SKM-1 treated with dmso at 0.1 percent for 144 hours (cell line): Measurements from ENCODE around the gene HSPG2.
A peak's percentile ranks its signal among the peaks of the same experiment; 100 is the strongest.
"Not testable (repeated sequence)": the region's sequence is repeated elsewhere in the genome, so short reads cannot be mapped to it uniquely, and the experiment has no call there.

Source experiments
- DNase-seq: peaks from one replicate; lab custom pipeline; 2025; ENCODE audit not compliant: unreplicated experiment; lab: John Stamatoyannopoulos, UW

Gene HSPG2

DNA sequence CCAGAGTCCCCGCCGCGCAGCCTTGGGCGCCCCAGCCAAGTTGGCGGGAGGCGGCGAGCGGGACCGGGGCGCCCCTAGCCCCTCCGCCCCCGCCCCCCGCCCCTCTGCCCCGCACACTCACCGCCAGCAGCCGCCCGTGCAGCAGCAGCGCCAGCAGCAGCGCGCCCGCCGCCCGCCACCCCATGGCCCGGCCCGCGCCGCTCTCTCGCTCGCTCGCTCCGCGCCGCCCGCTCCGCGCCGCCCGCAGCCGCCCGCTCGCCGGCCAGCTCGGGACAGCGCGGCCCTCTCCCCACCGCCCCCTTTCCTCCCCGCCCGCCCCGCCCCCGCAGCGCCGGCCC, at the start of gene HSPG2:
HSPG2 (minus strand) TSS at position 277 of the 338 bp plus-strand sequence; CDS start at position 184, 93 bp downstream.
- no peak for DNase-seq

DNA sequence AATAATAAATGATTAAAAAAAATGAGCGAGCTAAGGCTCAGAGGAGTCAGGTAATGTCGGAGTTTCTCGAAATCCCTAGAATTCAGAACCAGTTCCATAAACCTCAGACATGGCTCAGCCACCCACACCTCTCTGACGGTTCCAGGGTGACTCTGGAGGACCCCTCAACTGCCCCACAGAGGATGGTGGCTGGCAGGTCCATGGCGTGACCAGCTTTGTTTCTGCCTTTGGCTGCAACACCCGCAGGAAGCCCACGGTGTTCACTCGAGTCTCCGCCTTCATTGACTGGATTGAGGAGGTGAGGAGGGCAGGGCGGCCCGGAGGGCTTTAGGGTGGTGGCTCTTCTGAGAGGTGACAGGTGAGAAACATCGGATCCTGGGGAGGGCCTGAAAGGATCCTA, 49.3 kb upstream of the HSPG2 start:
- DNase-seq = not testable (repeated sequence)

DNA sequence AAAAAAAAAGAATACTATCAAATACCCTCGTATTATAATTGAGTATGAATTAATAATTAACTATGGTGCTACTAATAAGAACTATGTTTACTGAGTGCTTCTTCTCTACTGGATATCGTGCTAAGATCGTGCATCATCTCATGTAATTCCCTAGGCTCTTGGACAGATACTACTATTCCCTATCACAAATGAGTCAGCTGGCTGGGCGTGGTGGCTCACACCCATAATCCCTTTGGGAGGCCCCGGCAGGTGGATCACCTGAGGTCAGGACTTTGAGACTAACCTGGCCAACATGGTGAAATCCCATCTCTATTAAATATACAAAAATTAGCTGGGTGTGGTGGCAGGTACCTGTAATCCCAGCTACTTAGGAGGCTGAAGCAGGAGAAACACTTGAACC, 48.8 kb upstream of the HSPG2 start:
- DNase-seq = not testable (repeated sequence)

DNA sequence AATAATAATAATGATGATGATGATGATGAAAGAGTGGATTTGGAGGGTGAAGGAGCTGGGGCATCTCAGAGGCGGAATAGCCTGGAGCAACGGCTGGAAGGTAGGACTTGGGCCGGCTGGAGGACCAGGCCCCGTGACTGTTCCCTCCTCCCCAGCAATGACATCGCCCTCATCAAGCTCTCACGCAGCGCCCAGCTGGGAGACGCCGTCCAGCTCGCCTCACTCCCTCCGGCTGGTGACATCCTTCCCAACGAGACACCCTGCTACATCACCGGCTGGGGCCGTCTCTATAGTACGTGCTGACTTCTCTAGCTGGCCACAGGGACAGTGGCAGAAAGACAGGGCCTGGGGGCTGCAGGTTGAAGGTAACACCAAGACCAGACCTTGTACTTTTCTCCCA, 46.4 kb upstream of the HSPG2 start:
- DNase-seq = not testable (repeated sequence)

DNA sequence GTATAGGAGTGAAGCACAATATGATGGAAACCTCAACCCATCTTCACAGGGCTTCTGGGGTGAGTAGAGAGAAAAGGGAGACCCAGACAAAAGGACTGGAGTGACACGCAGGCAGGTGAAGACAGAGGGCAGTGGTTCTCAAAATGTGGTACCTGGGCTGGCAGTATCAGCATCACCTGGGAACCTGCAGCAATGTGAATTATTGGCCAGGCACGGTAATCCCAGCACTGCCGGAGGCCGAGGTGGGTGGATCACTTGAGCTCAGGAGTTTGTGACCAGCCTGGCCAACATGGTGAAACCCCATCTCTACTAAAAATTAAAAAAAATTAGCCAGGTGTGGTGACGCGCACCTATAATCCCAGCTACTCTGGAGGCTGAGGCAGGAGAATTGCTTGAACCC, 45.0 kb upstream of the HSPG2 start:
- not testable (repeated sequence) for DNase-seq

DNA sequence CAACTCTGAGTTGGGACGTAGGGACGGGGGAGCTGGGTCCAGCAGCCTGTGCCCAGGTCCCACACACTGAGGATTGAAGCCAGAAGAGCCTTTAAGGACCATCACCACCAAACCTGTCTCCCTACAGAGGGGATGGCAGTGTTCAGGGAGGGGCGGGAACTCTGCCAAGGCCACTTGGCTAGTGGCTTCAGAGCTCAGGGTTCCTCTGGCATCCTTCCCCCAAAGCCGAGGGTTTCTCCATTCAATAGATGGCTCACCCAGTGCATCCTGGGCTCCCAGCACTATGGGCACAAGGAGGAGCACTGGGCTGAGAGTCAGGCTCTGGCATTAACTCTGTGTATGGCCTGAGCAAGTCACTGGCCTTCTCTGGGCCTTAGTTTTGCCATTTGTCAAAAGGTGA, 44.1 kb upstream of the HSPG2 start:
- DNase-seq = not testable (repeated sequence)

DNA sequence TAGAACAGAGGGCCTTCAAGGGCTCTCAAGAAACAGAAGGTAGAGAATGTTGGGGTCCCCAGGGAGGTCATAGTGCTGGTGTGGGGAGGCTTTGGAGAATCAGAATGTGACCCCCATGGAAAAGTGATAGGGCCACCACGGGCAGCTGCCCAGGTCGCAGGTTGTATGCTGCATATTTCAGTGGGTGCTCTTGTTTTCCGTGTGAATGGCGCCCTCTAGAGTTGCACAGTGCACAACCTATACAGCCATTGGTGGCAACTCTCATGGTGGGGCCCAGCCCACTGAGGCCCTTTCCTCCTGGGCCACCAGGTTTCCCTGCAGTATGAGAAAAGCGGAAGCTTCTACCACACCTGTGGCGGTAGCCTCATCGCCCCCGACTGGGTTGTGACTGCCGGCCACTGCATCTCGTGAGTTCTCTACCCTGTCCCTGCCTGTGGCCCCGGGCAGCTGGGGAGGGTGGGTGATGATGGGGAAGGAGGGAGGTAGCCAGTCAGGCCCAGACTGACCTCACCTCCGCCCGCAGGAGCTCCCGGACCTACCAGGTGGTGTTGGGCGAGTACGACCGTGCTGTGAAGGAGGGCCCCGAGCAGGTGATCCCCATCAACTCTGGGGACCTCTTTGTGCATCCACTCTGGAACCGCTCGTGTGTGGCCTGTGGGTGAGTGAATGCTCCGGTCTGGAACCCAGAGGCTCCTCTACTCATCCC, 43.6 kb upstream of the HSPG2 start:
- peak; percentile 22 for DNase-seq

DNA sequence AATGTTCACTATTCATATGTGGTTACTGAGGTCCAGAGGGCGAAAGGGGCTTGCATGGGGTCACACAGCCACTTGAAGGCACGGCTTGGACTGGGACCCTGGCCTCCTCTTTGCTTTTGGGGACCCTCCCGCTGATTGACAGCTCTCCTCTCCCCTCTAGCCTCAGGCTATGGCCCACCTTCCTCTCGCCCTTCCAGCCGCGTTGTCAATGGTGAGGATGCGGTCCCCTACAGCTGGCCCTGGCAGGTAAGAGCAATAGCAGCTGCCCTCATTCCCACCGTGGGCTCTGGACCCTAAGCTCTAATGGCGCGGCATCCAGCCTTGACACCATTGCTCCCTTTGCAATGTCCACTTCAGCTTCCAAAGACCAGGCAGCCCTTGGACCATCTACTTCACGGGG, 41.1 kb upstream of the HSPG2 start:
- not testable (repeated sequence) for DNase-seq

DNA sequence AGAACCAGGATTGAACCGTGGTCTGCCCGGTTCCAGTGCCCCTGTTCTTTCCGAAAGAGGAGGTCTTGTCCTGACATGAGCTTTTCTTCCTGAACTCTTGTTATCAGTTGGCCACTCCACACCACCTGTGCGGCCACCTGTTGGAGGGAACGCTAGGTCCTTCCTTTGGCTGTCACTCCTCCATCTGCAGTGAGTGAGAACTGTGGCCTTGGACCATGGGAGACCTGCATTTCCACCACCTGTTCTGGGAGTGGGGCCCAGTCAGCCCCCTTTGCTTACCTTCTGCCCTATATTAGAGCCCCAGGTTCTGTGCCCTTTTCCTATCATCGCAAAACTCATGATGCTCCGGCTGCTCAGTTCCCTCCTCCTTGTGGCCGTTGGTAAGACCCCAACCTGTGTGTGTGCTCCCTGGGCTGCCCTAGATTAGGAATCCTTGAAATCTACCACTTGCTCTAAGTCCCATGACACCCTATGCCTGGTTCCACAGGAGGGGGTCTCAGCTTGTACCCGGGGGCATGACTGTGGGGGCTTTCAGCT, 39.7 kb upstream of the HSPG2 start, which contains the start of gene CELA3B:
CELA3B (plus strand) TSS at position 320 of the 537 bp plus-strand sequence; CDS start at position 338, 18 bp downstream.
- not testable (repeated sequence) for DNase-seq

DNA sequence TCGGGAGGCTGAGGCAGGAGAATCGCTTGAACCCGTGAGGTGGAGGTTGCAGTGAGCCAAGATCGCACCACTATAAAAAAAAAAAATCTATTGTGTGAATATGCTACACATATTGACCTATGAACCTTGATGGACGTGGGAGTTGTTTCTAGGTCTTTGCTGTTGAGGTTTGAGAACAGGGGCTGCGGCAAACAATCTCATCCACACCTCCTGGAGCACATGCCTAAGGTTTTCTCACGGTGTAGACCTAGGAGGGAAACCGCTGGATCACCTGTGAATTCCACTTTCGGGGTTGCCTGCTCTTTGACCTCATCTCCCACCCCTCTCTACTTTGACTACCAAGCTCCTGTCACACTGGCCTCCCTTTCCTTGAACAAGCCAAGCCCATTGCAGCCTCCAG, 38.2 kb upstream of the HSPG2 start:
- not testable (repeated sequence) for DNase-seq

DNA sequence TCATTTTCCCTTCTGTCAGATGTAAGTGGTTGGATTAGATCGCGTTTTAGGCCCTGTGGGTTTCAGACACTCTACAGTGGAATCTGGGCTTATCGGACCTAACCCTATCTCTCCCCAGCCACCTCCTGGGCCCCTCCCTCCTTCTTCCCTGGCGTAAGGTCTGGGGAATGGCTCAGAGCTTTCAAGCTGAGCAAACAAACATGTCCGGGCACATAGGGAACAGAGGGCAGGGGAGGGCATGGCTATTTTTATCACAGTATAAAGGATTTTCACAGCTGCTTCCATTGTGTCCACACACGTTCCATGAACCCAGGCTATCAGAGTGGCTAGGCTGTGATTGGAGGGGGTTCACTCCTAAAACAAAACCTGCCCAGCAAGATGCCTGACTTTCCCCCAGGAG, 37.6 kb upstream of the HSPG2 start:
- not testable (repeated sequence) for DNase-seq

DNA sequence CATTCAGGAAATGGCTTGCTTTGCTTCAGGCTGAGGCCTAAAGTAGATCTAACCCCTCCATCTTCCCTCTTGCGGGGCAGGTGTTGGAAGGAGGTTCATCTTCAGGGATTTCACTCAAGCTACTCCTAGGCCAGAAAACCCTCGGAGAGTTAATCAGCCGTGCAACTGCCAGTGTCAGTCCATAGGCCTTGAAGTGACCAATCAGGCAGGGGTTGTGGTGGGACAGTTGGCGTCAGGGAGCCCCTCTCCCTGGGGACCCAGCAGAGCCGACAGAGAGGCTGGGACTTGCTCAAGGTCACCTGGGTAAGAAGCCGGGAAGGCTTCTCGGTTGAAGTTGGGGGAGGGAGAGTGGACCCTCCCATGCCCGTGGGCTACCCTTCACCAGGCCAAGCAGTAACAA, 36.8 kb upstream of the HSPG2 start:
- DNase-seq = not testable (repeated sequence)

DNA sequence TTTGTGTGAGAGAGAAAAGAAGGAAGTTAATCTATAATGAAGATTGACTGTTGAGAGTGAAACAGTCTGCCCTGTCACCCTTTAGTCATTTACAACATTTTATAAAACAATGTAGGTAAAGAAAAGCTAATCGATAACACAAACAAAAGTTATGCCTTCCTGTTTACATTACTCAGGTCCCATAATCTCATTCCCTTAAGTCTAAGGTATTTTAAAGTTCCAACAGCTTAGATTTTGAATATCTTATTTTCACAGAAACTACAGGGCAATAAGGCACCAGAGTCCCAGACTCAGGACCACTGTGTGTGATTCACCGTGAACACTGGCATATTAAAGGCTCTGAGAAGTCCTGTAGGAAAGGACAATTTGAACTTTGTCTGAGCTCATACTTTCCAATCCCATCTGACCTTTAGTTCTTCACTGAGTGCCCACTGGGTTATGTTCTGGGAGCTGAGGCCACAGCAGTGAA, 35.9 kb upstream of the HSPG2 start:
- DNase-seq = not testable (repeated sequence)

DNA sequence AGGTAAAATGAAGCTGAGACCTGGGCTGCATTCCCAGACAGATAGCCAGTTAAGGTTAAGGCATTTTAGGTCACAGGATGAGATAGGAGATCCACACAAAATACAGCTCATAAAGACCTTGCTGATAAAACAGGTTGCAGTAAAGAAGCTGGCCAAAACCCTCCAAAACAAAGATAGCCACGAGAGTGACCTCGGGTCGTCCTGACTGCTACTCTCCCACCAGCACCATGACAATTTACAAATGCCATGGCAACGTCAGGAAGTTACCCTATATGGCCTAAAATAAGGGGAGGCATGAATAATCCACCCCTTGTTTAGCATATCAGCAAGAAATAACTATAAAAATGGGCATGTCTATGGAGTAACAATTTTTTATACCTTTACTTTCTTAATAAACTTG, 33.4 kb upstream of the HSPG2 start:
- DNase-seq = not testable (repeated sequence)

DNA sequence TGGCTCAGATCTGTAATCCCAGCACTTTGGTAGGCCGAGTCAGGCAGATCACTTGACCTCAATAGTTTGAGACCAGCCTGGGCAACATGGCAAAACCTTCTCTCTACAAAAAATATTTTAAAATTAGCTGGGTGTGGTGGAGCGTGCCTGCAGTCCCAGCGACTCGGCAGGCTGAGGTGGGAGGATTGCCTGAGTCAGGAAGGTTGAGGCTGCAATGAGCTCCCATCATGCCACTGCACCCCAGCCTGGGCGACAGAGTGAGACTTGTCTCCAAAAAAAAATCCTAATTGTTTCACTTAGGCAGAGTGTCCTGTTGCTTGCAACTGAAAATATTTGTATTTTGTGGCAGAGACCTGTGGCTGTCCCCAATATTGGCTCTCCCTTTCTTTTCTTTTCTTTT, 32.0 kb upstream of the HSPG2 start:
- DNase-seq = not testable (repeated sequence)

DNA sequence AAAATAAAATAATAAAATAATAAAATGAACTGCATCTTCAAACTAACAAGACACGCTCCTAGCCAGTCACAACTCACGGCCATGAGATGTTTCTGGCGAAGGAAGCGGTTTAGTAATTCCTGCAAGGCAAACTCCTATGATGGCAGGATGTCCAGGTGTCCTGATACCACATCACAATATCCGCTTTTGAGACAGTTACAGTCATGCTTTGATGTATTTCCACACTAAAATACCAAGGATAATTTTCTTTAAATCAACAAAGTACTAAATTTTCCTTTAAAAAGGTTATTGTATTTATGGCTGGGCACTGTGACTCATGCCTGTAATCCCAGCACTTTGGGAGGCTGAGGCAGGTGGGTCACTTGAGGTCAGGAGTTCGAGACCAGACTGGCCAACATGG, 30.1 kb upstream of the HSPG2 start:
- not testable (repeated sequence) for DNase-seq

DNA sequence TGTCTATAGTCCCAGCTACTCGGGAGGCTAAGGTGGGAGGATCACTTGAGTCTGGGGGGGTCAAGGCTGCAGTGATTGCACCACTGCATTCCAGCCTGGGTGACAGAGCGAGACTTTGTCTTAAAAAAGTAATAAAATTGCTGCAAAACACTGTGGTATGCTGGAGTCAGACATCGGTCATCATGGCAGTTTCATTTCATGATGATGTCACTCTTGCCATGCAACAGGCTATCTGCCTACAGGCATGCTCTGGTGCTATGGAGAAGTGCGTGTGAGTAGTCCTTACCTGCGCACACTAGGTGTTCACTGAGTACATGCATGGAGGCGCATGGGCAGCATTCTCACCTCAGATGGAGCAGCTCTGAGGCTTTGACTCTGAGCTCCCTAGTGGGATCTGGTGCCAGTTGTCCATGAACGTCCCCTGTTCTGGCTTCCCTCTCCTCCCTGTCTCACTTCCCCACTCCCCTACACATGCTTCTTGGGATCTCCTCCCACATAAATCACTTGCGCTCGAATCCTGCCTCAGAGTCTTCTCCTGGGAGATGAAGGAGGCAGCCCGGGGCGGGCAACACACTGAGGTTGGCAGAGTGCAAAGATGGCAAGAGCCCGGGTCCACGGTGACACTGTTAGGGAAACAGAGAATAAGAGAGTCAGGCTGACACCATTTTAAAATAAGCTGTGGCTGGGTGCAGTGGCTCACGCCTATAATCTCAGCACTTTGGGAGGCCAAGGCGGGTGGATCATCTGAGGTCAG, 29.3 kb upstream of the HSPG2 start:
- DNase-seq = no peak

DNA sequence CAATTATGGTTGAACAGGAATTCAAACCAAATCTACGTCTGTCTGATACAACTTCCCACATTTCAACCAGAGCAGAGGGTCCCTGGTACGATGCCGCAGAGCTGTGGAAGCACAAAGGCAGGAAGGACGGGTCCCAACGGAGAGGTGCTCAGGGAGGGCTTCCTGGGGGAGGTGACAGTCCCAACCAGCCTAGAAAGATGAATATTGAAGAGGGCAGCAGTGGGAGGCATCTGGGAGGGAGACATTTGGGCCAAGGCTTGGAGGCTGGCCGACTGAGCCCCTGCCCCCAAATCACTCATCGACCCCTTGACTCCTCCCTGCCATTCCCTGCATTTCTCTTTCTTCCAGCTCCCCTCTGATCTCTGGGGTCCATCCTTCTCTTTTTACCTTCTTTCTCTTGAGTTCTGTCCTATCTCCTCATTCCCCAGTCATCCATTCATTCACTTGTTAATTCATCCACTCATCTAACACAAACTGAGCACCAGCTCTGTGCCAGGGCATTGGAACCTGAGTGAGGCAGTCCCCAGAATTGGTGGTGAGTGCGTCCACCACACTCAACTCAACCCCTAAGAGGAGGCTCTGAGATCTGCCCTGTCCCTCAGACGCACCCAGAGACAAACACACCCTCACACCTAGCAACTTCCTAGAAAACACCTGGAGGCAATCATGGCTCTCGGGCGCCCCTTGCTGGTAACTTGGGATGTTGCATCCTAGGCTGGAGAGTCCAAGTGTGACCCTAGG, 26.5 kb upstream of the HSPG2 start:
- peak; percentile 28 for DNase-seq

DNA sequence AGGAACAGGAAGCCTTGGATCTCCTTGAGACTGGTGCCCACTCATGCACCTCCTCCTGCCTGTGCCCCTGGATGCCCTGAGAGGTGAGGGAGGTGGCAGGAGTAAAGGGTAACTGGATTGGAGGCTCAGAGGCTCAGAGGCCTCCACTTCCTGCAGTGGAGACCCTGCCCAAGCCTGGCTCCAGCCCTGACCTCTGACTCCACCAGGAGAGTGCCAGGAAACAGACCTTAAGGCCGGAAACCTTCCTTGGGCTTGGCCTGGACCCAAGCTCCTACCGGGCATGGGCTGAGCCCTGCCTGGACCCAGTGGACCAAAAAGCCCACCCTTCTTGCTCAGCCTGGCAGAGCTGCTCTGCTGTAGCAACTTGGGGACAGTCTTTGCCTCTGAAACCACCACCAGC, 24.7 kb upstream of the HSPG2 start:
- DNase-seq = no peak

DNA sequence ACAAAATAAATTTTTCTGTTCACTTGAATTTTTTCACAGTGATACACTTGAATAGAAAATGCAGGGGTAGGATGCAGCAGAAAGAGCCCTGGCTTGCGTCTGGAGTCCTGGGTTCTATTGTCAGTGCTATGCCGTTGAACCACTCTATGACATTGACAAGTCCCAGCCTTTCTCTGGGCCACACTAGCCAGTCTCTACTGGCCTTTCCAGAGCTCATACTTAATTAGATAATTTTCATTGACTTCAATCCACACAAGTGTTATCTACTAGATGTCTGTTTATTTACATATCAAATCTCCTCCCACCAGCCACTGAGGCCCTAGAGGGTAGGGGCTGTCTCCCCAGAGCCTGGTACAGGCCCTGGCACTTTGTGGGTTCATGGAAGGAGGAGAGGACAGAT, 24.2 kb upstream of the HSPG2 start:
- no peak for DNase-seq
